Brain microvascular endothelial cell (primary cell): ENCODE measurements around the gene RANBP17.

Source experiments
- DNase-seq: peaks from one replicate; pipeline ENCODE4 v3.0.0-alpha.2; 2020
- H3K27ac ChIP-seq: fragments of 250-450 bp; sonication (Bioruptor Pico); 2 replicates; pipeline ENCODE4 v1.5.1; 2020; ENCODE audit warnings: mild to moderate bottlenecking, moderate library complexity
- H3K27me3 ChIP-seq: fragments of 250-450 bp; sonication (Bioruptor Pico); replicated peaks from 2 replicates; pipeline ENCODE4 v1.5.1; 2020; ENCODE audit warnings: mild to moderate bottlenecking
- H3K36me3 ChIP-seq: fragments of 250-450 bp; sonication (Bioruptor Pico); replicated peaks from 2 replicates; pipeline ENCODE4 v1.5.1; 2020; ENCODE audit warnings: mild to moderate bottlenecking
- H3K4me3 ChIP-seq: 2 replicates; pipeline ENCODE4 v1.5.1; 2011; ENCODE audit warnings: low read depth, mild to moderate bottlenecking, control low read depth, low read length, moderate library complexity
- in situ Hi-C: cut with HindIII; loops from 2 replicates; pipeline ENCODE4 v1.10.0; 2017; ENCODE audit warnings: low sequenced_read_pairs, low pct_ligation_motif_present
- TF ChIP-seq, protein P1 (sequence below): IDR thresholded peaks from 2 replicates; pipeline ENCODE4 v1.5.1; 2011; ENCODE audit warnings: low read depth, mild to moderate bottlenecking, moderate library complexity, low read length, control low read depth, inconsistent platforms; ENCODE audit errors: missing control alignments

Gene RANBP17

DNA sequence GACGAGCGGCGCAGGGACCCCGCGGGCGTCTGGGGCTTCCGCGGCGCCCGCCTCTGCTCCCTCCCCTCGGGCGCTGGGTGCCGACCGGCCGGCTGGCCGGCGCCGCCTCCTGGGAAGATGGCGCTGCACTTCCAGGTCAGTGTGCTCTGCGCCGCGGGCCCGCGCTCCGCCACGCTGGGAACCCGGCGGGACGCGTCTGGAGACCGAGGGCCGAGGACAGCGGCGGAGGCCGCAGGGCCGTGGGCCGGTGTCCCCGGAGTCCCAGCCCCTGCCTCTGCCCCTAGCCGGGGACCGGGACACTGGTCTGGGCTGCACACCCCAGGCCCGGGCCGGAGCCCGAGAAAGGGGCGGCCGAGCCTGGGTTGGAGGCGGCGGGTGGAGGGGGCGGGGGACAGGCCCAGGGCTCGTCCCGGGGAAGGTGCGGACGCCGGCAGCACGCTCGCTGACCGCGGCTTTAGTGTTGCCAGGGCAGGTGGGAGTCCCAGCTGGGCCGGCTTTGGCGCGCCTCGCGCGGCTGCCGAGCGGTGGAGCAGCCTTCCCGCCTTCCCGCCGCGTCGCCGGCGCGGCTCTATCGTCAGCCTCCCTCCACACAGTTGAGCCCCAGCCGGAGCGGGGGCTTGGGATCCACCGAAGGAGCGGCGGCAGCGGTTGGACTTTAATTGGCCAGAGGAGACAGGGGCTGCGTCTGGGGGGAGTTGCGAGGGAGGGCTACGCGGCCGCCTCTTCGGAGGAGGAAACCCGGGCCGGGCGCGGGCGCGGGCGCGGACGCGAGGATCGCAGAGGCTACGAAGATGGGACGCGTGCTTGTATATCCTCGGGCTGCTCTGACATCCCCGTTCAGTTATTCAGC lies at the start of gene RANBP17:
RANBP17 (plus strand) TSS at position 102 of the 850 bp plus-strand sequence.
- TF ChIP-seq, protein P1, sequence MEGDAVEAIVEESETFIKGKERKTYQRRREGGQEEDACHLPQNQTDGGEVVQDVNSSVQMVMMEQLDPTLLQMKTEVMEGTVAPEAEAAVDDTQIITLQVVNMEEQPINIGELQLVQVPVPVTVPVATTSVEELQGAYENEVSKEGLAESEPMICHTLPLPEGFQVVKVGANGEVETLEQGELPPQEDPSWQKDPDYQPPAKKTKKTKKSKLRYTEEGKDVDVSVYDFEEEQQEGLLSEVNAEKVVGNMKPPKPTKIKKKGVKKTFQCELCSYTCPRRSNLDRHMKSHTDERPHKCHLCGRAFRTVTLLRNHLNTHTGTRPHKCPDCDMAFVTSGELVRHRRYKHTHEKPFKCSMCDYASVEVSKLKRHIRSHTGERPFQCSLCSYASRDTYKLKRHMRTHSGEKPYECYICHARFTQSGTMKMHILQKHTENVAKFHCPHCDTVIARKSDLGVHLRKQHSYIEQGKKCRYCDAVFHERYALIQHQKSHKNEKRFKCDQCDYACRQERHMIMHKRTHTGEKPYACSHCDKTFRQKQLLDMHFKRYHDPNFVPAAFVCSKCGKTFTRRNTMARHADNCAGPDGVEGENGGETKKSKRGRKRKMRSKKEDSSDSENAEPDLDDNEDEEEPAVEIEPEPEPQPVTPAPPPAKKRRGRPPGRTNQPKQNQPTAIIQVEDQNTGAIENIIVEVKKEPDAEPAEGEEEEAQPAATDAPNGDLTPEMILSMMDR: no peak

DNA sequence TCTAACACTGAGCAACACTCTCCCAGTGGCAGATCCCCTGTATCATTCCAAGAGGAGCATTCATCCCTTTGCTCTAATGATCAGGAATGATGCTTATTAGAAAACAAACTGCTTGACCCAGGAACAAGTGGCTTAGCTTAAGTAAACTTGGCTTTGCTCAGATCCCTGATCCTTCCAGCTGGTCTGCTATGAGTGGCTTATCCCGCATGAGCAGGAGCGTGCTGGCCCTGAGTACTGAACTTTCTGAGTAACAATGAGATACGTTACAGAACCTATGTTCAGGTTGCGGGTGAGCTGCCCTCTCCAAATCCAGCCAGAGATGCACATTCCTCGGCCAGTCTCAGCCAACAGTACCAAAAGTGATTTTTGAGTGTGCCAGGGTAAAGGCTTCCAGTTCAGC lies 48.6 kb upstream of the RANBP17 start:
- H3K4me3 ChIP-seq: no peak overlapping the region
- H3K36me3 ChIP-seq: no peaks in the 10 kb centered on the region
- in situ Hi-C loops: no loop called here
- TF ChIP-seq, protein P1: no peak
- no peaks in the 10 kb centered on the region for H3K27me3 ChIP-seq
- DNase-seq: no peak
- H3K27ac ChIP-seq: no peak overlapping the region

More for the DNA sequence above, at the start of gene RANBP17:
- Histone ChIP-seq H3K4me3 (peak within 1 kb of the TSS; percentile 67), H3K36me3 (no peaks in the 10 kb centered on the region), H3K27me3 (no peaks in the 10 kb centered on the region), H3K27ac (peak within 1 kb of the TSS; percentile 58)
- in situ Hi-C loops: no loop called here
- peak; percentile 67 for DNase-seq

DNA sequence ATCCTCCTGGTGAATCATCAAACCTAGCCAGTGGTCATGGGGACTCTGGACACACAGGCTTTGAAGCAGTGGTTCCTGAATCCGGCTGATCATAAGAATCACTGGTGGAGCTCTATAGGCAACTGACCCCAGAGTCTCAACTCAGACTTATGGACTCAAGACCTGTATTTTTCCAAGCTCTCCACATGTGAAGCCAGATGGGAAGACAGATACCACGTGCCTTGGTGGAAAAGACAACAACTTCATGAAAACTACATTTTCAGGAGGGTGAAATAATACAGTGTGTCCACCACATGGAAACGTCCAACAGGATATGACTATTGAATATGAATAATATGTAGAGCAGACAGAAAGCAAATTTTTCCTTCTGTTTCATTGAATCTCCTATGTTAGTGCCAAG lies 44.6 kb upstream of the RANBP17 start:
- no peak for DNase-seq
- H3K36me3 ChIP-seq: no peaks in the 10 kb centered on the region
- in situ Hi-C loops: no loop called here
- no peak overlapping the region for H3K27ac ChIP-seq
- TF ChIP-seq, protein P1: no peak
- H3K4me3 ChIP-seq: no peak overlapping the region
- no peaks in the 10 kb centered on the region for H3K27me3 ChIP-seq

DNA sequence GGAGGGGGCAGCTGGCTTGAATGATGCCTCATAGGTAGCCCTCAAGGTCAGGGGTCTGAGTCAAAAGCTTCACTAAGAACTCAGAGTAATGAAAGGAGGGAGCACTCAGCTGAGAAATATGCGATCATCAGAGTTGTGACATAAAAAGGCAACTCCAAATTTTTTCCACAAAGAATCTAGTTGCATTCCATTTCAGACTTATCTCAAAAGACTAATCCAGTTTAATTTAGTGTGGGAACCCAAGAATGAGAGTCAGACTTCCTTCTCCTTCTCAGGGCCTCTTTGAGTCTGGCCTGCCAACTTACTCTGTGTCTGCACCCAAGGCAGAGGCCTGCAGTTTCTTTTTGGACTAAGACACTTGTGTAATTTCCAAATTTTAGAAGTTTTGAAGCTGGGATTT lies 43.6 kb upstream of the RANBP17 start:
- in situ Hi-C loops: no loop called here
- Histone ChIP-seq H3K36me3 (no peaks in the 10 kb centered on the region), H3K27ac (peak overlapping the region; percentile 45), H3K27me3 (no peaks in the 10 kb centered on the region), H3K4me3 (no peak overlapping the region)
- TF ChIP-seq, protein P1: no peak
- DNase-seq: peak; percentile 66

DNA sequence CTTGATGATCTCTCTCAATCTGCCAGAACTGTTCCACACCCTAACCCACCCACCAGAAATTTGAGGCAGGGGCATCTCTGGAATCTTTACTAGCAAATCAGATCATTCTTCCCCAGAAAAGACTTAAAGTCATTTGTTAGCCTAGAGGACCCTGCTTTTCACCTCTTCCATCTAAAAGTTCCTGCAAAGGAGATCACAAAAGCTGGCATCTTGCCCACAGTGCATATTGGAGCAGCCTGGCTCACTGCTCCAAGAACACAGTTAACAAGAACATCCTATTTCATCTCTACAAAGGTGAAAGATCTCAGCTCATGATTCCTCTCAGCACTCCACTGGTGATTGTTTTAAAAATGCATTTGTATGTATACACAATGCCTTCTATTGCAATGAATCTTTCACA lies 42.0 kb upstream of the RANBP17 start:
- Histone ChIP-seq H3K4me3 (no peak overlapping the region), H3K27ac (no peak overlapping the region), H3K27me3 (no peaks in the 10 kb centered on the region), H3K36me3 (no peaks in the 10 kb centered on the region)
- DNase-seq: no peak
- TF ChIP-seq, protein P1: no peak
- in situ Hi-C loops: no loop called here
